ENCODE results near the gene PABPC1L. TPM values are rescaled to one million over a fixed set of nuclear protein-coding genes. Genes with fewer than 3 reads are reported as not detected.
"Not testable (repeated sequence)": the region's sequence is repeated elsewhere in the genome, so short reads cannot be mapped to it uniquely, and the experiment has no call there.

Gene PABPC1L
- total RNA-seq = 10 to 100 TPM; 31.7 to 64.9 (median 48.1) TPM
- 29.5 TPM for total RNA-seq (2013)

- Mint-ChIP-seq H3K4me1 (peaks cover 16 to 19% of the 10 kb centered on the region in 2 donors), H3K27me3 (ENCODE audit: low read depth in 2 of 2) (no peaks in the 10 kb centered on the region), H3K36me3 (peaks cover 5% of the 10 kb centered on the region), H3K4me3 (peak within 1 kb of the TSS; percentile 86), H3K9me3 (no peaks in the 10 kb centered on the region), H3K27ac (peak within 1 kb of the TSS; percentile 67 to 72)
- ATAC-seq = peak; percentile 96 to 98 (median 98)
- Histone ChIP-seq H3K4me1 (ENCODE audit: control insufficient read depth, insufficient read depth, low read length) (peaks cover 14% of the 10 kb centered on the region), H3K36me3 (ENCODE audit: control insufficient read depth, insufficient read depth, low read length) (peaks cover 28% of the 10 kb centered on the region), H3K27ac (ENCODE audit: low read length) (no peak within 1 kb of the TSS), H3K9me3 (ENCODE audit: control insufficient read depth, insufficient read depth, low read length) (no peaks in the 10 kb centered on the region), H3K4me3 (ENCODE audit: low read length) (peak within 1 kb of the TSS; percentile 77), H3K27me3 (ENCODE audit: control insufficient read depth, insufficient read depth, low read length) (no peaks in the 10 kb centered on the region)
- intact Hi-C loops (cut with micrococcal nuclease) = no loop called here
- peak; percentile 61 to 86 for DNase-seq
- TF ChIP-seq, protein P1, sequence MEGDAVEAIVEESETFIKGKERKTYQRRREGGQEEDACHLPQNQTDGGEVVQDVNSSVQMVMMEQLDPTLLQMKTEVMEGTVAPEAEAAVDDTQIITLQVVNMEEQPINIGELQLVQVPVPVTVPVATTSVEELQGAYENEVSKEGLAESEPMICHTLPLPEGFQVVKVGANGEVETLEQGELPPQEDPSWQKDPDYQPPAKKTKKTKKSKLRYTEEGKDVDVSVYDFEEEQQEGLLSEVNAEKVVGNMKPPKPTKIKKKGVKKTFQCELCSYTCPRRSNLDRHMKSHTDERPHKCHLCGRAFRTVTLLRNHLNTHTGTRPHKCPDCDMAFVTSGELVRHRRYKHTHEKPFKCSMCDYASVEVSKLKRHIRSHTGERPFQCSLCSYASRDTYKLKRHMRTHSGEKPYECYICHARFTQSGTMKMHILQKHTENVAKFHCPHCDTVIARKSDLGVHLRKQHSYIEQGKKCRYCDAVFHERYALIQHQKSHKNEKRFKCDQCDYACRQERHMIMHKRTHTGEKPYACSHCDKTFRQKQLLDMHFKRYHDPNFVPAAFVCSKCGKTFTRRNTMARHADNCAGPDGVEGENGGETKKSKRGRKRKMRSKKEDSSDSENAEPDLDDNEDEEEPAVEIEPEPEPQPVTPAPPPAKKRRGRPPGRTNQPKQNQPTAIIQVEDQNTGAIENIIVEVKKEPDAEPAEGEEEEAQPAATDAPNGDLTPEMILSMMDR (IDR thresholded peaks at IDR 0.05) = no peak
- 3% methylated on average over 61 of the region's 61 CpGs for WGBS (ENCODE audit: insufficient coverage)
These were observed at the start of gene PABPC1L for GRCh38 chr20:44909872-44910689. Gene PABPC1L, plus strand, starts transcription at chr20:44910060. Its CDS starts 84 bp downstream, at chr20:44910144.

DNA sequence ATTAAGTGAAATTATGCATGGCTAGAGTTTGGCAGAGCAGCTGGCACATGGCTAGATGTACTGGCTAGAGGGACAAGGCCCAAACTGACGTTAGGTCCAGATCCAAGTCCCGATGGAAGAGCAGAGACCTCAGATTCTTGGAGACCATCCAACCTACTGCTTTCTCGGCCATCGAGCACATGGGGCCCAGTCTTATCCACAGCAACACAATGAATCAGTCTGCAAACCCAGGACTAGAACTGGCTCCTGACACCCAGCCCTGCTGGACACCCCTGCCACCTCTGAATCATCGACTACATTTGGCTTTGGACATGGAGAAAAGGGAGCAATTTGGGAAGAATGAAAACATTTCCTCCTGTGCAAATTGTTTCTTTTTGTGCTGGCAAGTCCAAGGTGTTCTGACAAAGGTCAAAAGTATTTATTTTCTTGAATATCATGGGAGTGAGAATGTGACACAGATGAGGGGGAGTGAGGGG lies 48.3 kb upstream of the PABPC1L start:
- Mint-ChIP-seq H3K4me3 (no peak overlapping the region), H3K9me3 (no peaks in the 10 kb centered on the region), H3K4me1 (peaks cover 7 to 10% of the 10 kb centered on the region in 2 donors), H3K36me3 (no peaks in the 10 kb centered on the region), H3K27ac (no peak overlapping the region), H3K27me3 (ENCODE audit: low read depth in 2 of 2) (peaks cover 0 to 2% of the 10 kb centered on the region in 2 donors)
- 84% methylated on average over 5 of the region's 5 CpGs for WGBS (ENCODE audit: insufficient coverage)
- H3K27ac ChIP-seq (ENCODE audit: low read length) = no peak overlapping the region
- no peaks in the 10 kb centered on the region for H3K36me3 ChIP-seq (ENCODE audit: control insufficient read depth, insufficient read depth, low read length)
- no peak overlapping the region for H3K4me3 ChIP-seq (ENCODE audit: low read length)
- intact Hi-C loops (cut with micrococcal nuclease) = no loop called here
- H3K27me3 ChIP-seq (ENCODE audit: control insufficient read depth, insufficient read depth, low read length) = peaks cover under 1% of the 10 kb centered on the region
- TF ChIP-seq, protein P1 (IDR thresholded peaks at IDR 0.05) = no peak
- no peak for DNase-seq
- no peak for ATAC-seq
- no peaks in the 10 kb centered on the region for H3K9me3 ChIP-seq (ENCODE audit: control insufficient read depth, insufficient read depth, low read length)
- H3K4me1 ChIP-seq (ENCODE audit: control insufficient read depth, insufficient read depth, low read length) = no peaks in the 10 kb centered on the region

DNA sequence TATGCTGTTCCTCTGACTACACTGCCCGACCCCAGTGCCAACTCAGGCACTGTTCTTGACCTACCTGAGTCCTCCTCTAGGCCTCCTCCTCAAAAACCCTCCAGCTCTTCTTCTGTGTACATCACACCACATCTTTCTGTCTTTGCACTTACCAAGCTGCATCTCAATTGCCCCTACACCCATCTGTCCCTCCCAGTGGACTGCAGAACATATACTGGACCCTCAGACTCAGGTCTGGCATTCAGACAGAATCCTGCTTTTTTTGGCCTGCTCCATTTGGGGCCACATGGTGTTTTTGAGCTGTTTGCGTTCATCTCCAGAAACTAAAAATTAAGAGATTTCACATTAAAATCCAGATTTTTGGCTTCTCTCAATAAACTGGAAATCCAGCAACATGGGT lies 47.6 kb upstream of the PABPC1L start:
- Histone ChIP-seq H3K27me3 (ENCODE audit: control insufficient read depth, insufficient read depth, low read length) (peaks cover 7% of the 10 kb centered on the region), H3K9me3 (ENCODE audit: control insufficient read depth, insufficient read depth, low read length) (no peaks in the 10 kb centered on the region), H3K4me3 (ENCODE audit: low read length) (no peak overlapping the region), H3K4me1 (ENCODE audit: control insufficient read depth, insufficient read depth, low read length) (peaks cover 2% of the 10 kb centered on the region), H3K36me3 (ENCODE audit: control insufficient read depth, insufficient read depth, low read length) (no peaks in the 10 kb centered on the region), H3K27ac (ENCODE audit: low read length) (no peak overlapping the region)
- WGBS (ENCODE audit: insufficient coverage) = 82% methylated on average over 2 of the region's 2 CpGs
- DNase-seq (no peak), ATAC-seq (no peak)
- peaks cover 0 to 8% of the 10 kb centered on the region in 2 donors for H3K27me3 Mint-ChIP-seq (ENCODE audit: low read depth in 2 of 2)
- intact Hi-C loops (cut with micrococcal nuclease) = no loop called here
- no peak overlapping the region for H3K4me3 Mint-ChIP-seq
- TF ChIP-seq, protein P1 (IDR thresholded peaks at IDR 0.05) = no peak
- H3K9me3 Mint-ChIP-seq = no peaks in the 10 kb centered on the region
- H3K36me3 Mint-ChIP-seq = no peaks in the 10 kb centered on the region
- peaks cover 11 to 13% of the 10 kb centered on the region in 2 donors for H3K4me1 Mint-ChIP-seq
- H3K27ac Mint-ChIP-seq = no peak overlapping the region

DNA sequence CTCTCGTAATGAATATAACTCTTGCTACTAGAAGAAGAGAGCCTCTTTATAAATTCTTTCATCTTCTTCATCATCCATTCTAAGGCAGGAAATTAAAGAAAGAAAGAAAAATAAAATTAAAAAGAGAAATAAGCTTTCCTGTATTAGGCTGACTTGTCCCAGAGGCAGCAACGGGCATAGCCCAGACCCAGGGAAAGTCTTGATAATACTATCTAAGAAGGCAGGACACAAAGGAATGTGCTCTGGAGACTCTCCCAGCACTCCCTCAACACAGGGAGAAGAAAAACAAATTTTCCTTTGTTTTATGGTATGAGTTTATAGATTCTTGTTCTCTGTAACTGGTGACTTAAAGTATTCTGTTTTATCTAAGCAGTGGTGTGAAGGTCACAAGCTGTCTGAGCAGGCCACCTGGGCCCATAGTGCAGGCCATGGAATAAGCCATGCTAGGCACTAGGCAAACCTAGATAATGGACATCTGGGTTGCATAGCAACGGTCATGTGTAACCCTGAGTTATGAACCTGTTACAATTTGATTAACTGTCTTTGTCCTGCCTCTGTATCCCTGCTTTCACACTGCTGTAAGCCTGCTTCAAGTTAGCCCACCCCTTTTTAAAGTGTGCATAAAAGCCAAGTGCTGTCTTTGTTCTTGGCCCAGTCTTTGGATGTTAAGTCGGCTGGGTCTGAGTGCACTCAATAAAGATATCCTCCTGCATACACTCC lies 46.3 kb upstream of the PABPC1L start:
- H3K9me3 Mint-ChIP-seq; intact Hi-C loops (cut with micrococcal nuclease); H3K27ac Mint-ChIP-seq; H3K36me3 Mint-ChIP-seq; H3K9me3 ChIP-seq (ENCODE audit: control insufficient read depth, insufficient read depth, low read length); ATAC-seq; H3K4me3 ChIP-seq (ENCODE audit: low read length); DNase-seq; H3K36me3 ChIP-seq (ENCODE audit: control insufficient read depth, insufficient read depth, low read length); H3K4me1 ChIP-seq (ENCODE audit: control insufficient read depth, insufficient read depth, low read length); H3K27ac ChIP-seq (ENCODE audit: low read length); H3K4me3 Mint-ChIP-seq; H3K27me3 ChIP-seq (ENCODE audit: control insufficient read depth, insufficient read depth, low read length): not testable (repeated sequence)
- Mint-ChIP-seq H3K4me1 (peaks cover 13 to 15% of the 10 kb centered on the region in 2 donors), H3K27me3 (ENCODE audit: low read depth in 2 of 2) (peaks cover 0 to 12% of the 10 kb centered on the region in 2 donors)
- 74% methylated on average over 3 of the region's 4 CpGs for WGBS (ENCODE audit: insufficient coverage)

GRCh38 chr20:44864493-44864892 lies 45.4 kb upstream of the PABPC1L start:
- H3K4me1 Mint-ChIP-seq = peaks cover 7 to 10% of the 10 kb centered on the region in 2 donors
- H3K27ac ChIP-seq (ENCODE audit: low read length); H3K27ac Mint-ChIP-seq; H3K36me3 Mint-ChIP-seq; H3K9me3 Mint-ChIP-seq; H3K4me1 ChIP-seq (ENCODE audit: control insufficient read depth, insufficient read depth, low read length); H3K36me3 ChIP-seq (ENCODE audit: control insufficient read depth, insufficient read depth, low read length); H3K4me3 ChIP-seq (ENCODE audit: low read length); H3K27me3 ChIP-seq (ENCODE audit: control insufficient read depth, insufficient read depth, low read length); H3K9me3 ChIP-seq (ENCODE audit: control insufficient read depth, insufficient read depth, low read length); H3K4me3 Mint-ChIP-seq; intact Hi-C loops (cut with micrococcal nuclease); DNase-seq; ATAC-seq: not testable (repeated sequence)
- H3K27me3 Mint-ChIP-seq (ENCODE audit: low read depth in 2 of 2) = peaks cover 0 to 10% of the 10 kb centered on the region in 2 donors
- 87% methylated on average over 3 of the region's 3 CpGs for WGBS (ENCODE audit: insufficient coverage)
